Inflammatory macrophage treated with lipopolysaccharide for 4 hours (primary cell): Measurements from ENCODE around the gene EPHB1.
"Not testable (repeated sequence)": the region's sequence is repeated elsewhere in the genome, so short reads cannot be mapped to it uniquely, and the experiment has no call there.

ENCODE experiments used
- DNase-seq: peaks from one replicate; pipeline ENCODE4 v3.0.0-alpha.2; 2020

EPHB1 gene

GRCh38 chr3:135059580-135059979, 264.5 kb downstream of the EPHB1 start:
- no peak for DNase-seq

GRCh38 chr3:135066844-135067727, 272.0 kb downstream of the EPHB1 start:
- not testable (repeated sequence) for DNase-seq

DNA sequence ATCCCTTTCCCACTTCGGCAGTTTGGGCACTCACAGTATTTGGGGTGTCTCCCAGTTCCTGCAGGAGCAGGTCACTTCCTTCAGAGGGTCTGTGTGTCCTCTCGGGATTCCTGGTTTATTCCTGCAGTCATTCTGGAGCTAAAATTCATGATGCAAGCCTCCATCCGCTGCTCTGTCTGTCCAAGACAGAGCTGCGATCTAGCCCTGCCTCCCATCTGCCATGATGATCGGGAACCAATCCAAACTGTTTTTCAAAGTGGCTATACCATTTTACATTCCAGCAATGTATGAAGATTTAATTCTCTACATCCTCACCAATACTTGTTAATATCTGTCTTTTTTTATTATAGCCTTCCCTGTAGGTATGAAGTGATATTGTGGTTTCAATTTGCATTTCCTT, 273.0 kb downstream of the EPHB1 start:
- no peak for DNase-seq

GRCh38 chr3:135069406-135069805, 274.3 kb downstream of the EPHB1 start:
- DNase-seq: no peak

DNA sequence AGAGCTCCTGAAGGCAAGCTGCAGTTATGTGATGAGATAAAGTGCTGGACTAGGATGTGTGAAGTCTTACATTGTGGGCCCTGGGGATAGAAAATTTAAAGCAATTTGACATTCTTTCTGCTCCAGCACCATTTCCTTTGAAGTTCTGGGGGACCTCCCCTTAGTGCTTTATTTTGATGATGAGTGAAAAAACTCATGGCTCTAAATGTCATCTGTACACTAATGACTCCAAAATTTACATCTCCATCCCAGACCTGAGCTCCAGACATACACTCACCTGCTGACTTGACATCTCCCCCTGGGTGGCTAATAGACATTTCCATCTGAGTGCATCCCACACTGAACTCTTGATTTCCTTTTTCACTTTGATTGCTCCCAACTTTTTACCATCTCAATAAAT, 276.4 kb downstream of the EPHB1 start:
- DNase-seq: no peak

DNA sequence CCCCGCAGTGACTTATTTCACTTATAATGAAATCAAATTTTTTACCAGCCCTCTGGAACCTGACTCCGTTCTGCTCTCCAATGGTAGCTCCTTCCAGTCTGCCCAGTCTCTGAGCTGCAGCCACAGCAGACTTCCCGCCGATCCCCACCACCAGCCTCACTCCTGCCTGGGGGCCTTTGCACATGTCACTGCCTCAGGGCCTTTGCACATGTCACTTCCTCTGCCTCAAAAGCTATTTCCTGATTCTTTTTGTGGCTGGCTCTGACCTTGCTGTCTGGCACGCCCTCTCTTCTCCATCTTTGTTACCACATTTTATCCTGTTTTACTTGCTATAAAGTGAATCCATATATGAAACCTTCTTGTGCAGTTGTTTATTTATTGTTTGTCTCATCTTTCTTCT, 277.4 kb downstream of the EPHB1 start:
- no peak for DNase-seq

DNA sequence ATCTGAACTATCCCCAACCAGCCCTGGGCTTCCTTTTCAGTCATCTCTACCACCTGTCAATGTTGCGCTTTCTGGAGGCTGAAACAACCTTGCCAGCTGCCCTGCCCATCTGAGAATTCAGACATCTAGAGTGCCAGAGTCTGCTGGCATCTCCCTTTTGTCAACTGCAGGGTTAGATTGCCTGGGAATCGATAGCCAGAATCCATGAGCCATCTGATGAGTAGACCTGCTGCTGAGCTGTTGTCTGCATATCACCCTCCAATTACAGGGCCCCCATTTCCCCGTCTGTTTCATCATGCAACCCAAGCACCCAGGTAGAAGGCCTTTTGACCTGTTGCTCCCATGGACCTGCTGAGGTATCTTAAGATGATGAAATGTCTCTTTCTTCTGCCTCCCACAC, 280.1 kb downstream of the EPHB1 start:
- no peak for DNase-seq

DNA sequence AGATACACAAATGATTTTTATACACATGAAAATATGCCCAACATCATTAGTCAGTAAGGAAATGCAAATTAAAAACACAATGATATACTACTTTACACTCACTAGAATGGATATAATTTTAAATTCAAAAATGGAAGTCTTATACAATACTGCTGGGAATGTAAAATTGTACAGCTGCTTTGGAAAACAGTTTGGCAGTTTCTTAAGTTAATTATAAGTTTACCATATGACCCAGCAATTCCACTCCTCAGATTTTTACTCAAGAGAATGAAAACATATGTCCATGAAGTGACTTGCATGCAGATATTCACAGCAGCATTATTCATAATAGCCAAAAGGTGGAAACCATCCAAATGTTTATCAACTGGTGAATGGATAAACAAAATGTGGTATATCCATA, 281.3 kb downstream of the EPHB1 start:
- DNase-seq: no peak

- no peak for DNase-seq
These were observed 282.1 kb downstream of the EPHB1 start for GRCh38 chr3:135077186-135077585.

- DNase-seq: no peak
These were observed 283.2 kb downstream of the EPHB1 start for GRCh38 chr3:135078283-135078682.

DNA sequence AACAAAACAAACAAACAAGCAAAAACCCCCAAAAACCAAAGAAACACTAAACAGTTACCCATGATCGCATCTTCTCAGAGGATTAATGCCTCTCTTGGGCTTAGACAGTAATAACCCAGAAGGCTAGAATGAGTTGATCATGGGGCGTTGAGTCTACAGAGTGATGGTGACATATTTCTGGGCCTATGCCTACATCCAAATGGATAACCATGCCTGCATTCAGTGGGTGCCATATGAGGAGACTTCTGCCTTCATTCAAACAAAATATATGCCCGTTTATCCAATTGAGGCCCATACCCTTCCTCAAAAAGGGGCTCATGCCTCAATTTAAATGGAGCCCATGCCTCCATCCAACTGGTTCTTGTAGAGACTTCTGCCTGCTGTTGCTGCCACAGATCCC, 284.0 kb downstream of the EPHB1 start:
- DNase-seq: no peak

DNA sequence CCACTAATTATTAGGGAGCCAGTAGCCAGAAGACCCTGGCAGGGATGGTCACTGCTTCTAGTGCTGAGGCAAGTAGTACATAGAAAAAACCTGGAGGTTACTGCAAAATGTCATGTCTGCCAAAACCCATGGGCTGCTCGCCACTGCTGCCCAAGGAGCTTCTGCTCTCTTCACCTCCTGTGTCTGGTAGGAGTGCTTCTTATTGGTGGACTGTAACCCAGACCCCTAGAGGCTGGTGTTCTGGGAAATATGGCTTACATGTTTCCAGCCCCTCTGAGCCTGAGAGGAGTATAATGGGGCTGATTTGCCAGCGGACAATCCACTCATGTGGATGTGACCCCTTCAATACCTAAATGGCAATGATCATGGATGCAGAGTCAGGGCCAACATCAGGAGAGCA, 286.4 kb downstream of the EPHB1 start:
- DNase-seq: no peak

- DNase-seq: no peak
These were observed 286.9 kb downstream of the EPHB1 start for GRCh38 chr3:135081856-135082434.

GRCh38 chr3:135082706-135083105, 287.6 kb downstream of the EPHB1 start:
- DNase-seq: no peak

- no peak for DNase-seq
These were observed 288.1 kb downstream of the EPHB1 start for GRCh38 chr3:135083179-135083578.

- DNase-seq: no peak
These were observed 288.7 kb downstream of the EPHB1 start for GRCh38 chr3:135083756-135084155.

DNA sequence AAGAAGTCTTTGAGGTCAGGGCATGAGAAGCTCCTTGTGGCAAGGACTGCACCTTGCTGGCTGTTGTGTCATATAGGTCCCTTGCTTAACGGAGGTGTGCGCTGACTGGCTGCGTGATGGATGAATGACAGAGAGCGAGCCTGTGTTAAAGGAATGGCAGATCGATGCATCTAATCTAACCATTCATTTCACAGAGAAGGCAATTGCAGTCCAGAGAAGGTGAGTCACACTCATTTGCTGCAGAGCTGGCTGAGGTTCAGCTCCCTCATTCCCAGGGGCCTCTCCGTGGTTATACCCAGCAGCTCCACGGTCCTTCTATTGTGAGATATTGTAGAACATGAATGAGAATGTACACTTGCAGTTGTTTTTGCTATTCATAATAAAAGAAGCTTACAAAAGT, 289.3 kb downstream of the EPHB1 start:
- no peak for DNase-seq

- no peak for DNase-seq
These were observed 289.9 kb downstream of the EPHB1 start for GRCh38 chr3:135084976-135085375.

GRCh38 chr3:135085652-135086436, 290.8 kb downstream of the EPHB1 start:
- DNase-seq: no peak

GRCh38 chr3:135087782-135088181, 292.7 kb downstream of the EPHB1 start:
- no peak for DNase-seq

GRCh38 chr3:135089451-135089850, 294.4 kb downstream of the EPHB1 start:
- no peak for DNase-seq

DNA sequence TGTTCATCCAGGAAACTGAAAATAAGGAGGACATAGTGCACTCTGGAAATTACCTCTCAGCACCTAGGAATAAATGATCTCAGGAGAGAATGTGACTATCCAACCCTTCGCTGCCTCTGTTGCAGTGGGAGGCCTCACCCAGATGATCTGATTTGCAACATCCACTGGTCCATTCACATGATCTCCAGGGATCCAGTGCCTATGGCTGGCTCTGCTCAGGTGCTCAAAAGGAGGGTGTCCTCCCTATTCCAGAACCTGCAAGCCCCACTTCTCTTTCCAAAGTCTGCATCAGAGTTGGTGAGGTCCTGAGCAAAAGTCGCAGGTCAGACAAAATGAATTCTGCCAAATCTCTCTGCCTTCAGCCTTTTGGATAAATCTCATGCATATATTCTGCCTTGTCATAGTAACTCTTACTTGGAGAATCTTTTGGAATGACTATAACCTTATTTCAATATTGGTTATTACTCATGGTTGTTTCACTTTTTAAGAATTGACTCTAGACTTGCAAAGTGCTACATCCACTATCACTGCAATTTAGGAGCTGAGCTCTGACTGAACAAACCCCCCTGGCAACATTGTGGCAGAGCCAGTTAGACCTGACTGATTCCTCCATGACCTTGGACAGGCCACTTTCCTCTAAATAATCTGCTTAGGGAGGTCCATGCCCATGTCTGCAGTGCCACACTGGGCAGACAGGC, 295.1 kb downstream of the EPHB1 start:
- no peak for DNase-seq

DNA sequence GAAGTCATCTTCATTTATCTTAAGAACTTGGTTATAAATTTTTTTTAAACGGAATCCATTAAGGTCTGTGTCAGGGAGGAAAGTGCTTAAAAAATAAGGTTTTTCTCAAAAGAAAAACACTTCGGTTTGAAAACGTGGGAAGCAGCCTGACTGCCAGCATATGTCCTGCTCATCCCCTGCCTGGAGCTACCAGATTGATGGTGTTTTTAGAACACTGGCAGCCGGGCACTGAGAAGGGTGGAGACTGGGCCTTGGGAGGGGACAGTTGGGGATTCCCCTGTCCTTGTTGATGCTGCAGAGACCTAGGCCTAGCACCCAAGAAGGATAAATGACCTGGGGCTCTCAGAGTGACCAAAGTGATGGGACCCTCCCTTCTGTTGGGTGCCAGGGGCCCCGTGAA, 296.9 kb downstream of the EPHB1 start:
- DNase-seq: no peak
